Neuronal stem cell (in vitro differentiated cells): ENCODE results near the gene HOXB13. TPM values are rescaled to one million over a fixed set of nuclear protein-coding genes. Genes with fewer than 3 reads are reported as not detected.

Experiments used
- small RNA-seq: library from polyadenylated mRNA; stranded (forward); fragments of <200 nt; extraction: miRNeasy Mini kit (QIAGEN cat#:217004); gene quantifications from one replicate; pipeline ENCODE3, GENCODE V24; 2013; ENCODE audit not compliant: insufficient read depth

The HOXB13 gene

Small RNAs within 50 kb of the gene (small RNA-seq; reads per million reads assigned to genes)
- gene AC091179.2 (not detected), gene COX6B1P2 (not detected), gene MIR3185 (not detected), gene RF02132 (not detected), gene RF02133 (not detected), gene RN7SL125P (not detected)
